GM21529 (cell line): Measurements from ENCODE around the gene PCSK6.
"Not testable (repeated sequence)": the region's sequence is repeated elsewhere in the genome, so short reads cannot be mapped to it uniquely, and the experiment has no call there.

Source experiments
- ATAC-seq: cut with Tn5 transposase; IDR thresholded peaks from one replicate; pipeline ENCODE4 v1.9.1; 2021; ENCODE audit not compliant: unreplicated experiment

The PCSK6 gene

DNA sequence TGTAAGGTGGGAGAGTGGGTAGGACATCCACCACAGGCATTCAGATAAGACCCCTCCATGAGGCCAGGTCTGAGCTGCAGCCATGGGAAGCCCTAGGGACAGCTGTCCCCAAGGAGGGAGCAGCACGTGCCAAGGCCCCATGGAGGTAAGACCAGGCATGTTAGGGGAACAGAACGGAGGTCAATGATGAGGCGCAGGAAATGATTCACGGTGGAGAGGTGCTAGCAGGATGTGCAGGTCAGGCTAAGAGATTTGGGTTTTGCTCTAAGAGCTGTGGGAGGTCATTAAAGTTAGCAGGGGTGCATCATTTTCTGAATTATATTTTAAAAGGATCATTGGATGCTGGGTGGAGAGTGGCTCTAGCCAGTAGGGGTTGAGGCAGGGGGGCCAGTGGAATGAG is 128.1 kb downstream of the PCSK6 start:
- ATAC-seq: no peak

DNA sequence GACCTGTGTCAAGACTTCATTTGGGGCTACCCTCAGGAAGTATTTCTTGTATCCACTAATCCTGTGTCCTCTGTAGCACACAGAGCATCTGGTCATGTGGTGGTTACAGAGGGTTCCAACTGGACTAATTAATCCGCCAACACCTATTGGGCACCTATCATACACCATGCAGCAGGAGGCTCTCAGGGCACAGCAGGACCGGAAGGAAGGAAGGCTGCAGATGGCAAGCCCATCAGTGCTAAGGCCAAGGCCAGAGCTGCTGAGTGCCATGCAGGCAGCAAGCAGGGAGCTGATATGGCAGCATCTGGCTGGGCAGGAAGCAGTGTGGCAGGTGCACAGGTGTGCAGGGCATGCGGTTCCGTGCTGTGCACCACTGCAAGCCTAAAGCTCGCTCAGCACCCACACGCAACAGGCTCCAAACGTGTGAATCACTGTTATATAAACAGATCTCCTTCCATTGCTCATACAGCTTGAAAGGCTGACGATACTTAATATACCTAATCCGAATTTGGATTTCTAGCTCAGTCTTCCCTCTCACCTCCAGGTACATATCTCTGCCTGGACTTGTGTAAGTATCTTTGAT is 130.1 kb downstream of the PCSK6 start:
- no peak for ATAC-seq

- no peak for ATAC-seq
These were observed 130.6 kb downstream of the PCSK6 start for GRCh38 chr15:101358895-101359294.

GRCh38 chr15:101357885-101358284 is 131.6 kb downstream of the PCSK6 start:
- ATAC-seq: no peak

DNA sequence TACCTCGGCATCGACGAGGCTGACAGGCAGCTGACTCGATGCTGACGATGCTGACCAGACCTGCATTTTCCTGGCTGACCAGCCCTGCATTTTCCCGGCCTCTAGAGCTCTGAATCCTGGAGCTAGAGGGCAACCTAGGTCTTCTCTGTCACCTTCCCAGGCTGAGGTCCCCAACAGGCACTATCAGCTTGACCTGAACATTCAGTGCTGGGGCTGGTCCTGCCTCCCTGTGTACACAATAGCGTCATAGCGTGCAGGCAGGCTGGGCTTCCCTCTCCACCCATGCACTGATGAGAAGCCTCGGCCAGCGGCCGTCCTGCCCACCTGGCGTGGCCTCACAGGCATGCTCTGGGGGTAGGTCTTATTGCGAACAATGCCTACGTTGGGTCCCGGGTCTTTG is 132.2 kb downstream of the PCSK6 start:
- no peak for ATAC-seq

- not testable (repeated sequence) for ATAC-seq
These were observed 132.9 kb downstream of the PCSK6 start for GRCh38 chr15:101356512-101357172.

GRCh38 chr15:101355678-101356464 is 133.6 kb downstream of the PCSK6 start:
- no peak for ATAC-seq

GRCh38 chr15:101354891-101355623 is 134.4 kb downstream of the PCSK6 start:
- ATAC-seq: no peak

DNA sequence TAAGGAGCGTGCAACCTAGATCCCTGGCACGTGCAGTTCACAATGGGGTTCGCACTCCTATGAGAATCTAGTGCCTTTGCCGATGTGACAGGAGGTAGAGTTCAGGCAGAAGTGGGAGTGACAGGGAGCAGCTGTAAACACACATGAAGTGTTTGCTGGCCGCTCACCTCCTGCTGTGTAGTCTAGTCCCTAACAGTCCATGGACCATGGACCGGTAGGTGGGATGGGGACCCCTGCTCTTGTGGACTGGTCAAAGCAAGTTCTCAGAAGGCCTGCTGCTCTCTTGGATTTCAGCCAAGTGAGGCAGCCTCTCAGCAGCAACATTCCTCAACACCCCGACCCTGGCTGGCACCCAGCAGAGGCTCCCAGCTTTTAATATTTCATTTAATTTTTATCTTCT is 136.3 kb downstream of the PCSK6 start:
- ATAC-seq: no peak

GRCh38 chr15:101351736-101352135 is 137.8 kb downstream of the PCSK6 start:
- no peak for ATAC-seq

- no peak for ATAC-seq
These were observed 140.2 kb downstream of the PCSK6 start for GRCh38 chr15:101349047-101349951.

DNA sequence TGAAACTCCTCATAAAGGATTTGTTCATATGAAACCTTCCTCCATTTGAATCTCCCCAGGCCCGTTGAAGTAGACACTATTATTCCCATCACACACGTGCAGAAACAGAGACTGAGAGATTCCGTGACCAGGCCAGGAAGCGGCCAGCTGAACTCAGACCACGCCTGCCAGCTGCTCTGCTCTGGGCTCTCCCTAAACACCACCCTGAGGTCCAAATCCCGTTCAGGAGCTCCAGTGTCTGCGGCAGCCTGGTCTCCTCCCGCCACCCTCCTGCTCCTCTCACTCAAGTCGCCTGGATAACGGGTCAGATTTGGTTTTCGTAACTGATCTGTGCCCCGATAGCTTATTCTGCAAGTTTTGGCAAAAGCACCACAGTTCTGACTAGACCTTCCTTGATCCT is 140.9 kb downstream of the PCSK6 start:
- no peak for ATAC-seq

- no peak for ATAC-seq
These were observed 141.5 kb downstream of the PCSK6 start for GRCh38 chr15:101348015-101348414.

DNA sequence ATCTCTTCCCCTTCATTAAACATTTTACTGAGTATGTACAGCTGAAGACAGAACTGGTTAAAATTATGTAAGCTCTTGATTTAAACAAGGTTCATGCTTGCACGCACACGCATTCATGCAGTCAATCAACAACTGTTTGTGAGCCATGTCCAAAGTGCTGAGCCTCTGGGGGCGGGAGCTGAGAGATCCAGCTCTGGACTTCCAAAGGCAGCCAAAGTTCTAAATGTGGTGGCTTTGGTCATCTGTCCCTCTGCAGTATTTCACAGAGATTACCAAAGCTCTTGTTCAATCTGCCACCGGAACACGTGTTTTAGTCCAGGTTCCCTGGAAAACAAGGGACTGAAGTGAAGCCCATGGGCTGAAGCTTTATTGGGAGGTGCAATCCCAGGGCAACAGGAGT is 142.1 kb downstream of the PCSK6 start:
- ATAC-seq: no peak

GRCh38 chr15:101346928-101347327 is 142.6 kb downstream of the PCSK6 start:
- no peak for ATAC-seq

GRCh38 chr15:101342056-101342455 is 147.5 kb downstream of the PCSK6 start:
- no peak for ATAC-seq

- no peak for ATAC-seq
These were observed 150.9 kb downstream of the PCSK6 start for GRCh38 chr15:101338502-101339057.

DNA sequence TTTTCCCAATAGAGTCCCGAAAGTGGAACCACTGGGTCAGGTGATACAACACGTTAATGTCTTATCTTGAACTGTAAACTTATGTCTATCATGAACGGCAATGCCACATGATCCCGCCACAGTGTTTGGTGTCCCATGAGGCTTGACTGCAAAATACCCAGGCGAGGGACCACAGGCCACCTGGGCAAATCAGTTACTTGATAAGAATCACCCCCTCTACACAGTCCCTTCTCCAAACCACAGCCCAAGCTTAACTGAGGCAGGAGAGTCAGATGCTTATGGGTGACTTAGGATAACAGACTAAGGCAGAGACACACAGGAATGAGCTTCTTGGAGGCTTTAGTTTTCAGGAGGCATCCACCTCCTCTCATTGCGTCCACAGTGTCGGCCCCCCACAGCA is 151.5 kb downstream of the PCSK6 start:
- ATAC-seq: no peak

DNA sequence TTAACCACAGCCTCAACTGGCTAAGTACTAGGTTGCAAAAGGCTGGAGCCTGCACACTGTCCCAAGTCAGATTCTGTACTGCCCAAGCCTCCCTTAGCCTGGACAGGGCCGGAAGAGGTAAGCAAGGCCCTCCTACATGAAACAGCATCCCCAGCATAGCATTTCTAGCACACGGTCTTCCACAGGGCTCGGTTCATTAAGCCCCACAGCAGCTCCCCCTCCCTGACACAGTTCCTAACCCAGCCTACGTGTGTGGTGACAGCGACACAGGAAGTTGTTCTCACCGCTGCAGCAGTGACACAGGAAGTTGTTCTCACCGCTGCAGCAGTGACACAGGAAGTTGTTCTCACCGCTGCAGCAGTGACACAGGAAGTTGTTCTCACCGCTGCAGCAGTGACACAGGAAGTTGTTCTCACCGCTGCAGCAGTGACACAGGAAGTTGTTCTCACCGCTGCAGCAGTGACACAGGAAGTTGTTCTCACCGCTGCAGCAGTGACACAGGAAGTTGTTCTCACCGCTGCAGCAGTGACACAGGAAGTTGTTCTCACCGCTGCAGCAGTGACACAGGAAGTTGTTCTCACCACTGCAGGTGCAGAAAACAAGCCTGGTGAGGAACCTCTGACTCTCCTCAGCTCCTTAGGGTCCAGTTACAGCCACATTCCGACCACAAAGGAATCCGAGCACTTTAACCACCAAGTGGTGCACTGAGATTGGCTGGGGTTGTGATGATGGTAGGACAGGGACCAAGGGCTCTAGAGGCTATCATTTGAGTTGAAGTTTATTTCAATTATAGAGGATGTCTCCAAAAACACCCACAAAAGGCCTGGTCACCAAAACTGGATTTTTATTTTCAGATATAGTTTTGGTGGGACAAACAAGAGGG is 155.4 kb downstream of the PCSK6 start:
- ATAC-seq: peak; percentile 70
